NOMO-1 treated with dmso at 0.1 percent for 144 hours (cell line): ENCODE data around the gene TRPM3.

ENCODE experiments used
- DNase-seq: peaks from one replicate; lab custom pipeline; 2025; ENCODE audit not compliant: unreplicated experiment; lab: John Stamatoyannopoulos, UW

The TRPM3 gene

GRCh38 chr9:70950270-70950669, 171.2 kb downstream of the TRPM3 start:
- DNase-seq, result no peak

DNA sequence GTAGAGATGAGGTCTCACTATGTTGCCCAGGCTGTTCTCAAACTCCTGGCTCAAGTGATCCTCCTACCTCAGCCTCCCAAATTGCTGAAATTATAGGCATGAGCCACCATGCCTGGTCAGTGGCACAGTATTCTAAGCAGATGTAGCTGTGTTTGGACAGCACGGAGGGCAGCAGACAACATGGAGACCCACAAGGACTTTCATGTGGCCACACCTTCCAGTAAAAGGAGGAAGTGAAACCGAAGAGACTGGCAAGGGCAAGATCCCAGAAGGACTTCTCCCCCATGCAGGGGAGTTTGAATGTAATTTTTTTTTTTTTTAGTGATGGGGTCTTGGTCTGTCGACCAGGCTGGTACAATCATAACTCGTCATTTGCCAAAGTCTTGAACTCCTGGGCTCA, 172.2 kb downstream of the TRPM3 start:
- no peak for DNase-seq

GRCh38 chr9:70948744-70949143, 172.7 kb downstream of the TRPM3 start:
- no peak for DNase-seq

GRCh38 chr9:70947511-70947910, 173.9 kb downstream of the TRPM3 start:
- no peak for DNase-seq

- DNase-seq, result no peak
Observed at GRCh38 chr9:70947086-70947485, 174.3 kb downstream of the TRPM3 start.

GRCh38 chr9:70945301-70945700, 176.1 kb downstream of the TRPM3 start:
- no peak for DNase-seq

GRCh38 chr9:70941191-70941590, 180.2 kb downstream of the TRPM3 start:
- DNase-seq, result no peak

DNA sequence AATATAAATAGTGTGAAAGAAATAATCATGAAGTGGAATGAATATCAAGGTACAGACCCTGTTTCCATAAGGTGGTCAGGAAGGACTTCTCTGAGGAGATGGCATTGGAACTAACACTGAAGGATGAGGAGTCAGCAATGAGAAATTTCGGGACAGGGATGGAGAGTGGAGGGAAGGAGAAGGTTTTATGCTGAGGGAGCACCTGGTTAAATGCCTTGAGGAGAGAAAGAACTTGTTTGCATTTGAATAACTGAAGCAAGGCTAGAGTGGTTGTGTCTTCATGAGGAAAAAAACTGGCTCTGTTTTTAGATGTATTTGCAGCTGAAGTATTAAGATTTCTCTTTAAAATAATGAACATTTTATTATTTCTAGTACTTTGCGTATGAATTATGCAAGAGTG, 180.8 kb downstream of the TRPM3 start:
- no peak for DNase-seq

DNA sequence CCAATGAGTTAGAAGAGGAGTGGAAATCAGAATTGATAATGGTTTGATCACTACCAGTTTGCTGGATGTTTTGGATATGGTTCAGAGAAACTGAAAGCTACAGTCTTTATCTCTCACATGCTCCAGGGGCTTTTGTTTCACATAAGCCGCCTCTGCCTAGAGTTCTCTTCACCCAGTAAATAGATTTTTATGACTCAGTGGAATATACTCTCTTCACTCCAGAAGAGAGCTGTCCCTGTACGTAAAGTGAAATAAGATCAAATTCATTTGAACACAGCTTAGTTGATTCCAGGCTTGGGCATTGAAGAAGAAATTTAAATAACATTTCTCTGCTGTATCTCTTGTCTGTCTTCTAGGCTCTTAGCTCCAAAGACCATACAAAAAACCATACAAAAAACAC, 184.9 kb downstream of the TRPM3 start:
- no peak for DNase-seq

GRCh38 chr9:70935856-70936255, 185.6 kb downstream of the TRPM3 start:
- no peak for DNase-seq

- DNase-seq, result no peak
Observed at GRCh38 chr9:70934642-70935041, 186.8 kb downstream of the TRPM3 start.

DNA sequence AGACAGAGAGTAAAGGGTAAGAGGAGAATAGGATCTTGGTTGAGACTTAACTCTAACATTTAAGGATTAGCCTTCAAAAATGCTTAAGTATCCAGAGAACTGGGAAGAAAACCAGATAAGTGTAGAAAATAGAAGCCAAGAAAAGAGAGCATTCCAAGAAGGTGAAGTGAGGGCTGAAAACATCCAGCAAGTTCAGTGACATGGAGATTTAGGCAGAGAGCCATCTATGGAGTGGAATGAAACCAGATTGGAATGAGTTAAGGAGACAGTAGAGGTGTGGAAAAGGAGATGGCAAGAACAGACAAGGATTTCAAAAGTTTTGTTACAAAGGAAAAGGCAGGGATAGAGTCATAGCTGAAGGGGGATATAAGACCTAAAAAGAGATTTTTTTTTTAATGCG, 188.1 kb downstream of the TRPM3 start:
- no peak for DNase-seq

DNA sequence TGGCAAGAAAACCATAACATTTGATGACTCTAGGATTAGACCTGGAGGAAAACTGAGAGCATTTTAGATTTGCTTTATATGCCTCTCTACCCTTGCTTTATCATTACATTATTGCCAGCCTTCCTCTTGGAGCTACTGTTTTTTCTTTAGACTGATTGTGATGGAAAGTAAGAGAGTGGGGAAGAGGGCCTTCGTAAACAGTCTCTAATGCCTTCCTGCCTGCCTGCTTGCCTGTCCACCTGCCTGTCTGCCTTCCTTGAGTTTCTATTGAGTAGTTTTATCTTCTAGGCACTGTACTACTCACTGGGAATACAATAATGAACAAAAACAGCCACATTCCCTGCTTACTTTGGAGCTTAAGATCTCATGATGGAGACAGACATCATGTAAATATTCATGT, 189.3 kb downstream of the TRPM3 start:
- no peak for DNase-seq

DNA sequence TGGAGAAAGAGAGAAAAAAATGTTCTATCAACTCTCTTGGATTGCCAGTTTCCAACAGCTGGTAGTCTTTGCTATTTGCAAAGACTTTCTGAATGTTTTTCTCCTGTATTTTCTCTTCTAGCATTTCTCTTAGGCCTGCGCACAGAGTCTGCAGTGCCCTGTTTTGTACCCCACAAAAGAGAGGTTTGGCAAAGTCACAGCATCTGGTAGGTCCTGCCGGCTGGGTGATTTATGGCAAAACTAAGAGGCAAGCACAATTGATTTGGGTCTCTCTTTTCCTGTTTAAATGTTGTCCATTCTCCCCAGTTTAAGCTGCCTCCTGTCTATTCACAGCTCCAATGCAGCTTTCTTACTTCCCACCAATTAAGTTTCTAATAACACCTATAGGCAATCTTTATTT, 193.9 kb downstream of the TRPM3 start:
- no peak for DNase-seq

DNA sequence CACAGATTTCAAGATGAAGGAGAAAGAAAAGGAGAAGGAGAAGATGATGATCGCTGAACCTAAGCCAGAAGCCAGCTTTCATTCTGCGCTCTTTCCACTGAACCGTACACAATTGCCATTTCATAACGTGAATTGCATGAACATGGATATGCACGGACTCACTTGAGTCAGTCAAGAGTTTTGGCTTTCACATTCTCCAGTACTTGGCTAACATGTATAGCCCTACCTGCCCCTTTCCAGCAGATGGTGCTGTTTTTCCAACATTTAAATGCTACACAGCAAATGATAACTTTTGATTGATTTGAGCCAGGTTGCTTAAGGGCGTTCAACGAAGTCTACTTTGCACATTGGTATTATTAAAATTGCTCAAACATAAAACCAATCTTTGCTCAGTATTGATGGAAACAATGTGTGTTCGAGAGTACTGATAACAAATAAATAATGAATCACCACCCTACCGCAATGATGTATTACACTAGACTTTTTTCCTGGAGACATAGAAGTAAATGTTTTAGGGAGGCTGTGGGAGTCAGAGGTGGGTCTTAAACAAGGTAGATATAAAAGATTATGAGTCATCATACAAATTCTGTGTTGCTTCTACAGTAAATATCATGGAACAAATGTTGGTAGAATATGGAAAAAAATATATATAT, 196.4 kb downstream of the TRPM3 start:
- no peak for DNase-seq

DNA sequence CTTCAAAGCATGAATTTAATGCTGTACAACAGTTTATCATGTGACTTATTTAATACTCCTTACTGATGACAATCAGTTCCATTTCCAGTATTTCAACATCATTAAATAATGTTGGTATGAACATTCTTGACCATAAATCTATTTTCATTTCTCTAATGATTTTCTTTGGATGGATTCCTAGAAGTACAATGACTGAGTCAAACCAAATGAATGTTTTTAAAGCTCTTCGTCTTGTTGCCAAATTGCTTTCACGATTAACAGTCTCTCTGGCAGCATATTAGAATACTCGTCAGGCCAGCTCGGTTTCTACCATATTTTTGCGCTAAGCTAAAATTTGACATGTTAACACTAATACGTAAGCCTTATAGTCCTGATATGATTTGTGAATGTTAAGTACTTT, 197.0 kb downstream of the TRPM3 start:
- no peak for DNase-seq

GRCh38 chr9:70923961-70924360, 197.5 kb downstream of the TRPM3 start:
- DNase-seq, result no peak

DNA sequence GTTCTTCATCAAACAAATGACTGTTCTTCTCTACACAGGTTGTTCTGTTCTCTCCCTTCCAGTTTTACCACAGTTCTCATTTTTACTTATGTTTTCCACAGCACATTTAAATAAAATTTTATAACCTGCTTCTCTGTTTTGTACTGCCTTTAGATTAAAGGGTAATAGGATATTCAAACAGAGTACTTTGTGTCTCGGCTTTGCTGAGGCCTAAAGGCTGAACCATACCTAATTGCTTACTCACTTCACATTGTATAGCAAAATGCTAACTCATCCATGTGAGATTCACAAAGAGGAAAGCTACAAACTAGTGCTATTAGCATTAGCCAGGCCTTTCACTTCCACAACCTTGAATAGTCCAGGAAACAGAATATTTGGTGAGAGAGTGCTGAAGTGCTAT, 200.3 kb downstream of the TRPM3 start:
- DNase-seq, result no peak

DNA sequence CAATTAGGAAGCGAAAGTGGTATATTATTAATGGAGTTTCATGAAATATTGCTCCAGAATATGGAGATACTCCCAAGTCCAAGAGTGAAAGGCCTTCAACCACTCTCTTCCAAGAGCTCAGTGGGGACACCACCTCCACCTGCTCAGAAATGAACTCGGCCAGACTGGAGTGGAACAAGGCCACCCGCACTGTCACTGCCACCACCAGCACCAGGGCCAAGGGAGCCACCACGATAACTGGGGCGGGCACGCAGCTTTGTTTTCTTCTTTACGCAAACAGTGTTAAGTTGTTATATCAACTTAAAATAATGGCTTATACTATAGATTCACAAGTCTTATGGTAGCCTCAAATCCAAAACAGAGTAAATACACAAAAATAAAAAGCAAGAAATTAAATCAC, 204.1 kb downstream of the TRPM3 start:
- DNase-seq, result no peak

- DNase-seq, result no peak
Observed at GRCh38 chr9:70911791-70912190, 209.6 kb downstream of the TRPM3 start.

GRCh38 chr9:70910598-70910997, 210.8 kb downstream of the TRPM3 start:
- no peak for DNase-seq

GRCh38 chr9:70902692-70903131, 218.7 kb downstream of the TRPM3 start:
- DNase-seq, result no peak

DNA sequence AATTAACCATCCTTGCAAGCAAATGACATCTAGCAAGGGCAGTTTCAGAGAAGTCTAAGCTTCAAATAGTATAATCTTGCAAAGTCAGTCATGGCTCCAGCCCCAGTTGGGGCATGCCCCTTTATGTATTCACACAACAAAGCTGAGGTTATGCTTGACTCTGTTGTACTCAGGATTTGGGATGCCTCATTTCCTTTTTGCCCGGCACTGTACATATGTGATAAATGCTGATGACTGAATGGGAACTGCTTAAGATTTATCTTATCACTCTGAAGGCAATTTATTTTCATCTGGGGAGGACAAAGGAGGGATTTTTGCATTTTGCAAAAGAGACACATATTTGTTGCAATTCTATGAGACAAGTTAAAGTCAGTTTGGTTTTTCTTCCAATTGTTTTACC, 219.2 kb downstream of the TRPM3 start:
- no peak for DNase-seq

- DNase-seq, result no peak
Observed at GRCh38 chr9:70901746-70902145, 219.7 kb downstream of the TRPM3 start.
